HG03066 (cell line): ENCODE results near the gene ENDOG.
A peak's percentile ranks its signal among the peaks of the same experiment; 100 is the strongest.

Experiments
- ATAC-seq: cut with Tn5 transposase; IDR thresholded peaks from one replicate; pipeline ENCODE4 v1.9.1; 2021; ENCODE audit warnings: low read depth; ENCODE audit not compliant: unreplicated experiment

ENDOG gene

GRCh38 chr9:128798896-128799295 is 19.4 kb upstream of the ENDOG start:
- no peak for ATAC-seq

- ATAC-seq, result no peak
These were observed 18.2 kb upstream of the ENDOG start for GRCh38 chr9:128800061-128800460.

- ATAC-seq, result no peak
These were observed 15.8 kb upstream of the ENDOG start for GRCh38 chr9:128802482-128802881.

- ATAC-seq, result no peak
These were observed 12.6 kb upstream of the ENDOG start for GRCh38 chr9:128805661-128806060.

- no peak for ATAC-seq
These were observed 10.5 kb upstream of the ENDOG start for GRCh38 chr9:128807827-128808226.

GRCh38 chr9:128808543-128808942 is 9.8 kb upstream of the ENDOG start:
- ATAC-seq, result no peak

GRCh38 chr9:128809036-128809599 is 9.2 kb upstream of the ENDOG start:
- no peak for ATAC-seq

GRCh38 chr9:128809831-128810230 is 8.5 kb upstream of the ENDOG start:
- no peak for ATAC-seq

GRCh38 chr9:128810873-128811272 is 7.4 kb upstream of the ENDOG start:
- ATAC-seq, result no peak

DNA sequence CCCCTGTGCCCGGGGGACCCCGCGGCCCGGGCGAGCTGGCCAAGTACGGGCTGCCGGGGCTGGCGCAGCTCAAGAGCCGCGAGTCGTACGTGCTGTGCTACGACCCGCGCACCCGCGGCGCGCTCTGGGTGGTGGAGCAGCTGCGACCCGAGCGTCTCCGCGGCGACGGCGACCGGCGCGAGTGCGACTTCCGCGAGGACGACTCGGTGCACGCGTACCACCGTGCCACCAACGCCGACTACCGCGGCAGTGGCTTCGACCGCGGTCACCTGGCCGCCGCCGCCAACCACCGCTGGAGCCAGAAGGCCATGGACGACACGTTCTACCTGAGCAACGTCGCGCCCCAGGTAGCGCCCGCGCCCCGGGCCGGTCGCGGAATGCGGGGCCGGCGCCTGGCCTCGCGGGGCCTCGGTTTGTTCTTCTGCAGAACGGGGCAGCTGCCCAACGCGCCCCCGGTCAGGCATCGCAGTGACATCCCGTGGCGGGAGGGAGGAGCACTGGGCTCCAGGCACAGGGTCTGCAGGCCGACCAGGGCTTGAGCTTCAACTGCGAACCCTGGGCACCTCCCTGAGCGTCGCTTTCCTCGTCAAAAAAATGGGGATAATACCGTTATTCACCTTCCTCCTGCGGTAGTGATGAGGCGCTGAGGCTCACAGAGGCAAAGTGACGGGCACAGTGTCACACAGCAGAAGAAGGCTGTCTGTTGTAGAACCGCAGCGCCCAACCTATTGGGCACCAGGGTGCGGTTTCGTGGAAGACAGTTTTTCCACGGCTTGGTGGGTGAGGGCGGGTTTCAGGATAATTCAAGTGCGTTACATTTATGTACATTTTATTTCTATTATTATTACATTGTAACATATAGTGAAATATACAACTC is 777 bp downstream of the ENDOG start:
- ATAC-seq, result peak; percentile 30

DNA sequence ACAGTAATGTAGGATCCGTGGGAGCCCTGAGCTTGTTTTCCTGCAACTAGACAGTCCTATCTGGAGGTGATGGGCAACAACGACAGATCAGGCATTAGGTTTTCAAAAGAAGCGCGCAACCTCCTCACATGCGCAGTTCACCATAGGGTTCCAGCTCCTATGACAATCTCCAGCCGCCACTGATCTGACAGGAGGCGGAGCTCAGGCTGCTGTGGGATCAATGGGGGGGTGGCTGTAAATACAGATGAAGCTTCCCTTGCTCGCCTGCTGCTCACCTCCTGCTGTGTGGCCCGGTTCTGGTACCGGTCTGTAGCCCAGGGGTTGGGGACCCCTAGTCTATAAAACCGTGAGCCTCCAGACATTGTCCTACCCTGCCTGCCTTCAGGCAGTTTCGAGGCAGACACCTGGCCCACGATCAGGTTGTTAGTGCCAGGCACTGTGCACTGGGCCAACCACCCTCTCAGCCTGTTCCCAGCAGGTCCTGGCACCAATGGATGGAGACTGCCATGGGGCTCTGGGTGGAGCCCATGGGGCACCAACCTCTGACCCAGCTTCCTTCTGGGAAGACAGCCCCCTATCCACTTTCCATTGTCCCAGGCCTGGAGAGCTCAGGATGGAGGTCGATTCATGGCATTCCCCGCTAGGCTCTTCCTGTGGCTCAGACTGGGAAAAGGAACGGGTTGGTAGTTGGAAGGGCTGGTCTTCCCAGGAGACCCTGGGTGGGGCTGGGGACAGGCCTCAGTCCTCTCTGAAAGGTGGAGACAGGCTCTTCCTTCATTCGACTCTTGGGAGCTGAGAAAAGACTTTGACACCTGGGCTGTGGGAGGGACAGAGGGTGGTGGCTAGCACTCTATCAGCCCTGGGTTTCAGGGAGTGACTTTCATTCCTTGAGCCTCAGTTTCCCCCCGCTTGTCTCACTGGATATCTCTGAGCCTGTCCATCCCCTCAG is 1.7 kb downstream of the ENDOG start:
- ATAC-seq, result no peak

DNA sequence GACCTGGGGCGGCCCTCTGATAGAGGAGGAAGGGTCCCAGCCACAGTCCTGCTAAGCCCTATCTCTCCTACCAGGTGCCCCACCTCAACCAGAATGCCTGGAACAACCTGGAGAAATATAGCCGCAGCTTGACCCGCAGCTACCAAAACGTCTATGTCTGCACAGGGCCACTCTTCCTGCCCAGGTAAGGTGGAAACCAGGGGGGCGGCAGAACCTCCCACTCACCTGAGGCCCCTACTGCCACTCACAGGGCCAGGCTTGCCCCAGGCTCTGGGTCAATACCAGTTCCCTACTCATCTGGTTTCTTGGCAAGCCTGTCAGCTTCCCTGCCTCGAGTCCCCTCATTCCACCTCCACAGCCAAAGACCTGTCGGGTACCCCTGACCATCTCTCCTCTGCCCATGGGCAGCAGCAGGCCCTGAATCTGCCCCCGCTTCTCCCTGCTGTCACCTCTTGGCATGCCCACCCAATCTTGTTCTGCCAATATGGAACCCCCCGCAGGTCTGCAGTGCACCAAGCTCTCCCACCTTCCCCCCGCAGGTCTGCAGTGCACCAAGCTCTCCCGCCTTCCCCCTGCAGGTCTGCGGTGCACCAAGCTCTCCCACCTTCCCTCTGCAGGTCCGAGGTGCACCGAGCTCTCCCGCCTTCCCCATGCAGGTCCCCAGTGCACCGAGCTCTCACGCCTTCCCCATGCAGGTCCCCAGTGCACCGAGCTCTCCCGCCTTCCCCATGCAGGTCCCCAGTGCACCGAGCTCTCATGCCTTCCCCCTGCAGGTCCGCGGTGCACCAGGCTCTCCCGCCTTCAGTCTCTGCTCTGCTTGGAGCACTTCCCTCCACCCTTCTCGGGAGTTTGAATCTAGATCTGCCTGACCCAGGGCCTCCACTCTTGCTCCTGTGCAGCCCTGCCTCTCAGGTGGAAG is 2.6 kb downstream of the ENDOG start:
- ATAC-seq, result no peak

- no peak for ATAC-seq
These were observed 3.5 kb downstream of the ENDOG start for GRCh38 chr9:128821584-128822406.

- no peak for ATAC-seq
These were observed 4.2 kb downstream of the ENDOG start for GRCh38 chr9:128822407-128823042.

- no peak for ATAC-seq
These were observed 5.1 kb downstream of the ENDOG start for GRCh38 chr9:128823362-128823902.

DNA sequence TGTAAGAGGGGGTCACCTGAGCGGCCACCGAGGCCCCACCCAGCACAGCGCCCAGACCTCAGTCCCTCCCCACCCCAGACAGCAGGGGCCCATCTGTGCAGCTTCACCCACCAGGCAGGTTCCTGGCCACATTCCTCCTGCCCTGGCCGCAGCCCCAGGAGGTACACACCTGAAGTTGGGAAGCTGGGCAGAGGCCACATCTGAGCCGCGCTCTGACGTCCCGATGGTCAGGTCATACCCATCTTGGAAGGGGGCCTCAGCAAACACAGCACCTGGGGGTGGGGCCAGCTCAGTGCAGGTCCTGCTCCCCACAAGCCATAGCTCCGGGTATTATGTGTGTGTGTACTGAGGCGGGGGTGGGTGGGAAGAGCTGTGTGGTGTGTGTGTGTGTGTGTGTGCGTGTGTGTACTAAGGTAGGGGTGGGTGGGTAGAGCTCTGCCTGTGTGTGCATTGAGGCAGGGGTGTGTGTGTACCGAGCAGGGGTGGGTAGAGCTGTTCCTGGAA is 5.7 kb downstream of the ENDOG start:
- ATAC-seq, result no peak

DNA sequence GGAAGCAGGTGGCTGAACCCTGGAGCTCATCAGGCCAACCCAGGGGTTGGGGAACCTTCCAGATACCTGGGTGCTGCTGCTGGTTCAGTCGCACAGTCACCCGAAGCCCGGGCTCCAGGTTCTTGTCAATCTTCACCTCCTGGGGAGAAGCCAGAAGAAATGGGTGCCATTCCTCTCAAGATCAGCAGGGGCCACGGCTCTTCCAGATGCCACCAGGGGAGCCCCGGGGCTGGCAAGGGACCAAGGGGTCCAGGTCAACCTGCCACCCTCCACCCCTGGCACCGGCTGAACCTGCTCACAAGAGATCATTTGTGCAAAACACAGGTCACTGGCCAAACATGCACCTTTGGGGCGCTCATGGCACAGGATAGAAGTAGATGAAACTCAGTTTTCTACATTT is 6.6 kb downstream of the ENDOG start:
- no peak for ATAC-seq
